Endothelial cell of umbilical vein (primary cell): ENCODE measurements around the gene PCID2. TPM values are rescaled to one million over a fixed set of nuclear protein-coding genes. Genes with fewer than 3 reads are reported as not detected.

Experiments used
- BruUV-seq: library from RNA; stranded (reverse); fragments of 400-500 nt; replicated peaks from 2 replicates; lab custom pipeline; 2021; lab: Mats Ljungman, UMichigan
- CTCF ChIA-PET: fragments of 300-600, 350-600 bp; sonication (Branson Sonifier 250); formaldehyde crosslinking; loops from one replicate; lab custom pipeline; 2021; ENCODE audit warnings: antibody characterized with exemption, inconsistent platforms; lab: Charles Lee
- POLR2A ChIA-PET: fragments of 300-600, 350-600 bp; sonication (Branson Sonifier 250); formaldehyde crosslinking; loops from one replicate; lab custom pipeline; 2021; ENCODE audit warnings: antibody characterized with exemption, inconsistent platforms; lab: Charles Lee
- DNase-seq: peaks from one replicate; pipeline ENCODE4 v3.0.0-alpha.2; 2011; ENCODE audit warnings: low read depth, low spot score
- FAIRE-seq: peaks from 2 replicates; lab custom pipeline; 2011; peaks lifted over from hg19 to GRCh38; lab: Jason Lieb, UNC
- H2AFZ ChIP-seq: 2 replicates; pipeline ENCODE4 v1.6.0; 2012; ENCODE audit warnings: low read depth, low read length, control low read depth, inconsistent platforms
- H3K27ac ChIP-seq: 2 replicates; pipeline ENCODE4 v1.5.1; 2011; ENCODE audit warnings: low read depth, mild to moderate bottlenecking, control low read depth, low read length, moderate library complexity; ENCODE audit not compliant: insufficient read depth
- H3K27me3 ChIP-seq, 2 experiments: 2 replicates each; pipeline versions ENCODE4 v1.6.0 to v1.6.1; 2011; ENCODE audit warnings: low read length in 2 of 2, mixed read lengths in 1 of 2; ENCODE audit not compliant: control insufficient read depth in 2 of 2, insufficient read depth in 2 of 2
- H3K36me3 ChIP-seq, 2 experiments: 2 replicates in 1 of 2; 3 replicates in 1 of 2; pipeline ENCODE4 v1.5.1; 2011; ENCODE audit warnings: low read length in 2 of 2, mild to moderate bottlenecking in 1 of 2, moderate library complexity in 1 of 2; ENCODE audit not compliant: control insufficient read depth in 2 of 2, insufficient read depth in 2 of 2; ENCODE audit errors: extremely low read depth in 1 of 2
- H3K4me1 ChIP-seq: 3 replicates; pipeline ENCODE4 v1.5.1; 2011; ENCODE audit warnings: mild to moderate bottlenecking, low read length; ENCODE audit not compliant: control insufficient read depth, insufficient read depth; ENCODE audit errors: extremely low read depth
- H3K4me2 ChIP-seq: 2 replicates; pipeline ENCODE4 v1.6.1; 2011; ENCODE audit warnings: low read length, control low read depth, mixed read lengths; ENCODE audit not compliant: insufficient read depth
- H3K4me3 ChIP-seq, 3 experiments: fragments of 200-600 bp in 1 of 3; sonication (generic), shearing (Covaris generic) in 1 of 3; replicated peaks in 1 of 3; 2 replicates each; pipeline ENCODE4 v1.5.1; 2011 to 2016; ENCODE audit warnings: control low read depth in 3 of 3, low read length in 3 of 3, mild to moderate bottlenecking in 2 of 3, inconsistent platforms in 1 of 3, low read depth in 1 of 3, moderate library complexity in 1 of 3; ENCODE audit not compliant: insufficient read depth in 1 of 3
- H3K79me2 ChIP-seq: 2 replicates; pipeline ENCODE4 v1.6.0; 2012; ENCODE audit warnings: low read length, inconsistent platforms; ENCODE audit not compliant: control insufficient read depth, insufficient read depth
- H3K9ac ChIP-seq: replicated peaks from 2 replicates; pipeline ENCODE3; 2011; ENCODE audit warnings: low read length, control low read depth; ENCODE audit not compliant: insufficient read depth; ENCODE audit errors: extremely low read depth
- H3K9me1 ChIP-seq: replicated peaks from 3 replicates; pipeline ENCODE4 v1.6.0; 2011; ENCODE audit warnings: mild to moderate bottlenecking, low read length; ENCODE audit not compliant: control insufficient read depth, insufficient read depth; ENCODE audit errors: extremely low read depth
- H3K9me3 ChIP-seq: replicated peaks from 2 replicates; pipeline ENCODE4 v1.5.1; 2012; ENCODE audit warnings: low read length, inconsistent platforms; ENCODE audit not compliant: control insufficient read depth, insufficient read depth
- H4K20me1 ChIP-seq: replicated peaks from 2 replicates; pipeline ENCODE3; 2011; ENCODE audit warnings: mild to moderate bottlenecking, low read length; ENCODE audit not compliant: control insufficient read depth, insufficient read depth; ENCODE audit errors: extremely low read depth
- EZH2 ChIP-seq: IDR thresholded peaks from 2 replicates; pipeline ENCODE4 v1.6.1; 2012; ENCODE audit warnings: borderline replicate concordance, low read depth, mild to moderate bottlenecking, moderate library complexity, low read length, inconsistent platforms; ENCODE audit not compliant: severe bottlenecking
- FOS ChIP-seq: IDR thresholded peaks from 2 replicates; pipeline ENCODE4 v1.6.1; 2011; ENCODE audit warnings: mild to moderate bottlenecking, low read length, moderate library complexity, borderline replicate concordance; ENCODE audit not compliant: insufficient read depth
- GATA2 ChIP-seq: IDR thresholded peaks from 2 replicates; pipeline ENCODE4 v1.7.0; 2011; ENCODE audit warnings: low read depth, mild to moderate bottlenecking, moderate library complexity, mixed read lengths, low read length; ENCODE audit not compliant: insufficient read length, insufficient read depth
- JUN ChIP-seq: IDR thresholded peaks from 2 replicates; pipeline ENCODE4 v1.6.1; 2011; ENCODE audit warnings: borderline replicate concordance, low read depth; ENCODE audit not compliant: insufficient read length, insufficient read depth
- MYC ChIP-seq: IDR thresholded peaks from one replicate; pipeline ENCODE4 v1.6.1; 2011; ENCODE audit warnings: mild to moderate bottlenecking, low read depth, low read length
- POLR2A ChIP-seq: IDR thresholded peaks from 2 replicates; pipeline ENCODE4 v1.6.1; 2012; ENCODE audit warnings: low read depth, mild to moderate bottlenecking, control low read depth, low read length
- POLR2AphosphoS5 ChIP-seq: IDR thresholded peaks from 2 replicates; pipeline ENCODE4 v1.6.1; 2012; ENCODE audit warnings: low read depth, mild to moderate bottlenecking, control low read depth, low read length, moderate library complexity; ENCODE audit not compliant: insufficient read depth
- dilution Hi-C: fragments of 300-500 bp; cut with MboI; formaldehyde crosslinking; loops from one replicate; pipeline ENCODE4 v1.15.0; 2019; ENCODE audit warnings: low sequenced_read_pairs; ENCODE audit not compliant: extremely low pct_ligation_motif_present
- intact Hi-C: fragments of 100-400 bp; cut with micrococcal nuclease; formaldehyde crosslinking; loops from one replicate; pipeline ENCODE4 v1.10.0; 2022
- polyA plus RNA-seq, 4 experiments: library from polyadenylated mRNA; depleted of rRNA in 3 of 4; stranded (reverse) in 3 of 4; unstranded in 1 of 4; fragments of >200 nt; gene quantifications; 2 replicates each; pipeline versions ENCODE4 v1.2.1 to v1.2.3, GENCODE V29; 2011 to 2012; ENCODE audit warnings: missing spikeins in 1 of 4
- total RNA-seq: library from RNA; stranded (reverse); gene quantifications from 2 replicates; pipeline ENCODE4 v1.2.3, GENCODE V29; 2021
- TF ChIP-seq, protein P1 (sequence below), 2 donors: IDR thresholded peaks; 1 replicate in 1 of 2; 2 replicates in 1 of 2; pipeline ENCODE4 v1.5.1; 2011; ENCODE audit warnings: low read length in 2 of 2, mild to moderate bottlenecking in 2 of 2, moderate library complexity in 2 of 2, control low read depth in 1 of 2, inconsistent platforms in 1 of 2, low read depth in 1 of 2; ENCODE audit not compliant: insufficient read depth in 1 of 2; ENCODE audit errors: extremely low read depth in 1 of 2
- TF ChIP-seq, protein P2 (sequence below): IDR thresholded peaks from 2 replicates; pipeline ENCODE4 v1.6.1; 2011; ENCODE audit not compliant: insufficient read depth, insufficient read length

The PCID2 gene
- total and polyA plus RNA-seq, 2 donors (not counting 3 experiments of a cell fraction or from before 2014, with no cell fraction given), result 52.1 to 55.6 TPM

DNA sequence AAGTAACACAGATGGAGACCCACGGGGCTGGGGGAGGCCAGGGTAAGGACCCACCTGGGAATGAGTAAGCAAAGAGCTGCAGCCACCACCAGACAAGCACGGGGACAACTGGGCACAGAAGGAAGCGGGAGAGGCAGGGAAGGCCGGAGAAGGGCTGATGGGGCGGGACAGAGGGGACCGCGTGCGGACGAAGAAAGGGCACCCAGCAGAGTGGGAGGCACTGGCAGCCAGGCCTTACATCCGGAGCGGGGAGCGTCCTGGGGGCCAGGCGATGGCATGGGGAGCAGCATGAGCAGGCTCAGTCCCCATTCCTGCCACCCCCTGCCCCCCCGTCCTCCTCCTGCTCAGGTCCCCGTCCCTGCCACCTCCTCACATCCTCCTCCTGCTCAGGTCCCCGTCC lies 47.0 kb downstream of the PCID2 start:
- H3K9ac ChIP-seq, result no peak overlapping the region
- no peaks in the 10 kb centered on the region for H3K4me1 ChIP-seq
- no peaks in the 10 kb centered on the region for H3K79me2 ChIP-seq
- H3K4me3 ChIP-seq, result no peak overlapping the region
- FAIRE-seq (no peak), DNase-seq (no peak)
- H2AFZ ChIP-seq, result no peak overlapping the region
- ChIA-PET POLR2A (no interaction called here), CTCF (no interaction called here)
- H3K4me2 ChIP-seq, result no peak overlapping the region
- no peaks in the 10 kb centered on the region for H3K36me3 ChIP-seq
- H3K27me3 ChIP-seq, result peaks cover 2% of the 10 kb centered on the region in 2 experiments
- TF ChIP-seq, protein P1, sequence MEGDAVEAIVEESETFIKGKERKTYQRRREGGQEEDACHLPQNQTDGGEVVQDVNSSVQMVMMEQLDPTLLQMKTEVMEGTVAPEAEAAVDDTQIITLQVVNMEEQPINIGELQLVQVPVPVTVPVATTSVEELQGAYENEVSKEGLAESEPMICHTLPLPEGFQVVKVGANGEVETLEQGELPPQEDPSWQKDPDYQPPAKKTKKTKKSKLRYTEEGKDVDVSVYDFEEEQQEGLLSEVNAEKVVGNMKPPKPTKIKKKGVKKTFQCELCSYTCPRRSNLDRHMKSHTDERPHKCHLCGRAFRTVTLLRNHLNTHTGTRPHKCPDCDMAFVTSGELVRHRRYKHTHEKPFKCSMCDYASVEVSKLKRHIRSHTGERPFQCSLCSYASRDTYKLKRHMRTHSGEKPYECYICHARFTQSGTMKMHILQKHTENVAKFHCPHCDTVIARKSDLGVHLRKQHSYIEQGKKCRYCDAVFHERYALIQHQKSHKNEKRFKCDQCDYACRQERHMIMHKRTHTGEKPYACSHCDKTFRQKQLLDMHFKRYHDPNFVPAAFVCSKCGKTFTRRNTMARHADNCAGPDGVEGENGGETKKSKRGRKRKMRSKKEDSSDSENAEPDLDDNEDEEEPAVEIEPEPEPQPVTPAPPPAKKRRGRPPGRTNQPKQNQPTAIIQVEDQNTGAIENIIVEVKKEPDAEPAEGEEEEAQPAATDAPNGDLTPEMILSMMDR (IDR thresholded peaks at IDR 0.05; ENCODE audit: extremely low read depth in 1 of 2, insufficient read depth in 1 of 2, low read depth in 1 of 2, low read length in 2 of 2), result no peak
- TF ChIP-seq MYC, result no peak
- no peak for TF ChIP-seq GATA2
- no peak for TF ChIP-seq POLR2AphosphoS5
- TF ChIP-seq FOS, result no peak
- TF ChIP-seq, protein P2, sequence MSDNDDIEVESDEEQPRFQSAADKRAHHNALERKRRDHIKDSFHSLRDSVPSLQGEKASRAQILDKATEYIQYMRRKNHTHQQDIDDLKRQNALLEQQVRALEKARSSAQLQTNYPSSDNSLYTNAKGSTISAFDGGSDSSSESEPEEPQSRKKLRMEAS, result no peak
- no peak for TF ChIP-seq EZH2
- no peak for TF ChIP-seq POLR2A
- no peak for TF ChIP-seq JUN
- dilution Hi-C loops, result no loop called here
- no peaks in the 10 kb centered on the region for H3K9me1 ChIP-seq
- no peaks in the 10 kb centered on the region for H4K20me1 ChIP-seq
- no peaks in the 10 kb centered on the region for H3K9me3 ChIP-seq
- BruUV-seq, result no TSS peak
- no peak overlapping the region for H3K27ac ChIP-seq
- intact Hi-C loops, result no loop called here
